Measurements from ENCODE around the gene ERICH2. TPM values are rescaled to one million over a fixed set of nuclear protein-coding genes. Genes with fewer than 3 reads are reported as not detected.

ERICH2 gene
- total and polyA plus RNA-seq, 2 experiments from 2014 or later, result 3.5 TPM; not detected in 1

GRCh38 chr2:170721678-170722077 is 48.5 kb upstream of the ERICH2 start:
- Histone ChIP-seq H2AFZ (no peak overlapping the region), H3K4me3 (no peak overlapping the region), H3K4me2 (no peak overlapping the region), H3K27ac (ENCODE audit: low read depth) (no peak overlapping the region), H3K4me1 (ENCODE audit: insufficient read depth) (peaks cover 12% of the 10 kb centered on the region), H3K27me3 (ENCODE audit: insufficient read depth) (peaks cover 58% of the 10 kb centered on the region), H3F3A (replicated peaks; ENCODE audit: low read depth) (0 out of 2 replicates have a peak, but pooled peaks cover 4% of the 10 kb centered on the region), H3K36me3 (ENCODE audit: insufficient read depth) (no peaks in the 10 kb centered on the region), H4K20me1 (replicated peaks; ENCODE audit: insufficient read depth) (no peaks in the 10 kb centered on the region), H3K9me2 (ENCODE audit: insufficient read depth) (no peaks in the 10 kb centered on the region), H3K79me2 (replicated peaks; ENCODE audit: insufficient read depth) (no peaks in the 10 kb centered on the region)
- H3K9me3 Mint-ChIP-seq, result peaks cover 6% of the 10 kb centered on the region; the same call in 2 of the 3 replicates
- TF ChIP-seq STAT1 (IDR thresholded peaks at IDR 0.05; ENCODE audit: unreplicated experiment), result no peak
- TF ChIP-seq EZH2 (IDR thresholded peaks at IDR 0.05; ENCODE audit: low read depth, unreplicated experiment), result no peak
- no peak for TF ChIP-seq CREB1 (CRISPR knock-in tag; IDR thresholded peaks at IDR 0.05; ENCODE audit: low read depth)
- TF ChIP-seq JUNB (IDR thresholded peaks at IDR 0.05; ENCODE audit: unreplicated experiment), result no peak
- peaks cover 36% of the 10 kb centered on the region for H3K27me3 Mint-ChIP-seq (ENCODE audit: insufficient read depth, low read depth, poor library complexity)
- peaks cover 12% of the 10 kb centered on the region for H3K4me1 Mint-ChIP-seq
- no peak for ATAC-seq
- no peaks in the 10 kb centered on the region for H3K36me3 Mint-ChIP-seq (ENCODE audit: low read depth)
- H3K4me3 Mint-ChIP-seq, result no peak overlapping the region
- DNase-seq (ENCODE audit: low spot score), result no peak
- H3K27ac Mint-ChIP-seq, result no peak overlapping the region

GRCh38 chr2:170722301-170722700 is 47.9 kb upstream of the ERICH2 start:
- H3K27me3 Mint-ChIP-seq (ENCODE audit: insufficient read depth, low read depth, poor library complexity), result peaks cover 29% of the 10 kb centered on the region
- Histone ChIP-seq H3K27me3 (ENCODE audit: insufficient read depth) (peaks cover 52% of the 10 kb centered on the region), H4K20me1 (replicated peaks; ENCODE audit: insufficient read depth) (no peaks in the 10 kb centered on the region; the same call in 1 of the 2 replicates), H3K4me2 (no peak overlapping the region), H3K27ac (ENCODE audit: low read depth) (no peak overlapping the region), H3K9me2 (ENCODE audit: insufficient read depth) (no peaks in the 10 kb centered on the region), H3K36me3 (ENCODE audit: insufficient read depth) (no peaks in the 10 kb centered on the region), H3K79me2 (replicated peaks; ENCODE audit: insufficient read depth) (no peaks in the 10 kb centered on the region), H3F3A (replicated peaks; ENCODE audit: low read depth) (0 out of 2 replicates have a peak, but pooled peaks cover 2% of the 10 kb centered on the region), H3K4me3 (no peak overlapping the region), H3K4me1 (ENCODE audit: insufficient read depth) (peaks cover 10% of the 10 kb centered on the region), H2AFZ (no peak overlapping the region)
- no peak for ATAC-seq
- H3K9me3 Mint-ChIP-seq, result peaks cover 2% of the 10 kb centered on the region; the same call in 2 of the 3 replicates
- H3K4me1 Mint-ChIP-seq, result peaks cover 9% of the 10 kb centered on the region
- TF ChIP-seq CREB1 (CRISPR knock-in tag; IDR thresholded peaks at IDR 0.05; ENCODE audit: low read depth) (no peak), ZNF462 (CRISPR knock-in tag; IDR thresholded peaks at IDR 0.05) (no peak), ZNF114 (CRISPR knock-in tag; IDR thresholded peaks at IDR 0.05) (no peak), JUNB (IDR thresholded peaks at IDR 0.05; ENCODE audit: unreplicated experiment) (no peak), ETS1 (IDR thresholded peaks at IDR 0.05) (no peak), EZH2phosphoT487 (IDR thresholded peaks at IDR 0.05; ENCODE audit: unreplicated experiment) (no peak), STAT1 (IDR thresholded peaks at IDR 0.05; ENCODE audit: unreplicated experiment) (no peak), NANOG (IDR thresholded peaks at IDR 0.05; ENCODE audit: borderline replicate concordance) (no peak), REST (IDR thresholded peaks at IDR 0.05; ENCODE audit: unreplicated experiment) (no peak)
- H3K27ac Mint-ChIP-seq, result no peak overlapping the region
- DNase-seq (ENCODE audit: low spot score), result no peak
- no peak overlapping the region for H3K4me3 Mint-ChIP-seq
- no peaks in the 10 kb centered on the region for H3K36me3 Mint-ChIP-seq (ENCODE audit: low read depth)
